Choroid plexus epithelial cell (primary cell): ENCODE data around the gene DYRK2.

Experiments
- DNase-seq: peaks from one replicate; pipeline ENCODE4 v3.0.0-alpha.2; 2010; ENCODE audit warnings: low read depth
- H3K4me3 ChIP-seq: 2 replicates; pipeline ENCODE4 v1.5.1; 2011; ENCODE audit warnings: low read depth, mild to moderate bottlenecking, control low read depth, low read length, moderate library complexity
- TF ChIP-seq, protein P1 (sequence below): conservative IDR thresholded peaks from 2 replicates; pipeline ENCODE4 v1.5.1; 2011; ENCODE audit warnings: low read depth, mild to moderate bottlenecking, control low read depth, inconsistent platforms, low read length, moderate library complexity

Gene DYRK2

DNA sequence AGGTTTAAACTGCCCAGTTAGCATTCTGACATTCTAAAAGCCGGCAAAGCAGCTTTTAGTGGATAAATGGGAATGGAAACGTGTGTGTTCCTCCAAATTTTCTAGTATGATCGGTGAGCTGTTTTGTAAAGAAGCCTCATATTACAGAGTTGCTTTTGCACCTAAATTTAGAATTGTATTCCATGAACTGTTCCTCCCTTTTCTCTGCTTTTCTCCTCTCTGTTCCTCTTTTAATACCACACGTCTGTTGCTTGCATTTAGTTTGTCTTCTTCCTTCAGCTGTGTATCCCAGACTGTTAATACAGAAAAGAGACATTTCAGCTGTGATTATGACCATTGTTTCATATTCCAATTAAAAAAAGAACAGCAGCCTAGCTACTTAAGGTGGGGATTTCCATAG lies 10.7 kb downstream of the DYRK2 start:
- TF ChIP-seq, protein P1, sequence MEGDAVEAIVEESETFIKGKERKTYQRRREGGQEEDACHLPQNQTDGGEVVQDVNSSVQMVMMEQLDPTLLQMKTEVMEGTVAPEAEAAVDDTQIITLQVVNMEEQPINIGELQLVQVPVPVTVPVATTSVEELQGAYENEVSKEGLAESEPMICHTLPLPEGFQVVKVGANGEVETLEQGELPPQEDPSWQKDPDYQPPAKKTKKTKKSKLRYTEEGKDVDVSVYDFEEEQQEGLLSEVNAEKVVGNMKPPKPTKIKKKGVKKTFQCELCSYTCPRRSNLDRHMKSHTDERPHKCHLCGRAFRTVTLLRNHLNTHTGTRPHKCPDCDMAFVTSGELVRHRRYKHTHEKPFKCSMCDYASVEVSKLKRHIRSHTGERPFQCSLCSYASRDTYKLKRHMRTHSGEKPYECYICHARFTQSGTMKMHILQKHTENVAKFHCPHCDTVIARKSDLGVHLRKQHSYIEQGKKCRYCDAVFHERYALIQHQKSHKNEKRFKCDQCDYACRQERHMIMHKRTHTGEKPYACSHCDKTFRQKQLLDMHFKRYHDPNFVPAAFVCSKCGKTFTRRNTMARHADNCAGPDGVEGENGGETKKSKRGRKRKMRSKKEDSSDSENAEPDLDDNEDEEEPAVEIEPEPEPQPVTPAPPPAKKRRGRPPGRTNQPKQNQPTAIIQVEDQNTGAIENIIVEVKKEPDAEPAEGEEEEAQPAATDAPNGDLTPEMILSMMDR = no peak
- DNase-seq = no peak
- no peak overlapping the region for H3K4me3 ChIP-seq

DNA sequence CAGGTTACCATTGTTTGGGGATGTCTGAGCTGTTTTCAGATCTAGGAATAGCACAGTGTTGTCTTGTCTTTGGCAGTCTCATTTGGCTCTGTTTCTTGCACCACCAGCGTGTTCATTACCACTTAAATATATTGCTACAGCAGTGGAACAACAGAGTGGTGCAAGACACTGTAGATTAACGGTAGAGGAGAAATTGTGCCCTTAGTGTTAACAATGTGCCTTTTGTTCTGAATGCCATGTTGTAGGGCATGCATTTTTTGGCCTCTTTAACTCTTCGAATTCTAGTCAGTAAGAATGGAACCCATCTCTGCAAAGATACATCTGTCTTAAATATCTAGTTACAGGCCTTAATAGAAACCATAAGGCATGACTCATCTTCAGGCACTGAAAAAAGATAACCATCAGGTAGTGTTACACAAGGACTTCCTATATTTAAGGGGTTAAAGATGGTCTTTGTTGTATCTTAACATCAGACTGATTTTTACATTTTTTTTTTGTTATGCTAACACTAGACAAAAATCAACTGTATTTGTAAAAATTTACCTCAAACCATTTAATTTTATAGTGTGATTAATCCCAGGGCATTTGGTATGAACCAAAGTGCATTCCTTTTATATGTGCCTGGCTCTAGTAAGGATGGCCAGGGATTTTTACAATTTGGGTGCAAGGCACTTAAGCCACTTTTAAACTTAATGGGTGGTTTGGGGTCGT lies 12.9 kb downstream of the DYRK2 start:
- TF ChIP-seq, protein P1 = no peak
- DNase-seq = peak; percentile 68
- H3K4me3 ChIP-seq = no peak overlapping the region

DNA sequence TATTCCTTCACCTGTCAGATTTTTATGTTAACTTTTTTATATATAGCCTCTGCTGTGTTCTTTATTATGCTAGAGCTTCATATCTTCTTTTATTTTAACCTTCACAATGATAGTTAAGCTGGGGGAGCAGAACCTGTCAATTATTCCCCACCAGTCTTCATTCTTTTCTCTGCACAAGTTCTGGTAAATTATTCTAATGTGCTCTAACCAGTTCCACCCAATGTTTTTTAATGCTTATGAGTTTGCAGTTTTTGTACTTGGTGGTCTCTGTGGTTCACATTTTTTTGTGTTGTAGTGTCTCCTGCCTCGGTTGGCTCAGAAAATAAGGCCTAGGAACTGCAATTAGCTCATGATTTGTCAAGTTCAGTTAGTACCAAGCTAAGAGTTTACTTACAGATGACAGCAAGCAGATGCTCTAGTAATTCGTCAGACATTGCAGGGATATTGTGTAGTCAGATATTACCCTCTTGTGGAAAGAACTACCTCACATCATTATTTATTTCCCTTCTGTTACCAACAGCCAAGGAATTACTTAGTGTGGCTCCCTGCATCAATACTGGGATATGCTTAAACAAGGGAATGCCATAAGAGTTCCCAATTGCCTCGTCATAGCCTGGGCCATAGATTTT lies 14.5 kb downstream of the DYRK2 start:
- no peak for DNase-seq
- TF ChIP-seq, protein P1 = no peak
- H3K4me3 ChIP-seq = no peak overlapping the region

DNA sequence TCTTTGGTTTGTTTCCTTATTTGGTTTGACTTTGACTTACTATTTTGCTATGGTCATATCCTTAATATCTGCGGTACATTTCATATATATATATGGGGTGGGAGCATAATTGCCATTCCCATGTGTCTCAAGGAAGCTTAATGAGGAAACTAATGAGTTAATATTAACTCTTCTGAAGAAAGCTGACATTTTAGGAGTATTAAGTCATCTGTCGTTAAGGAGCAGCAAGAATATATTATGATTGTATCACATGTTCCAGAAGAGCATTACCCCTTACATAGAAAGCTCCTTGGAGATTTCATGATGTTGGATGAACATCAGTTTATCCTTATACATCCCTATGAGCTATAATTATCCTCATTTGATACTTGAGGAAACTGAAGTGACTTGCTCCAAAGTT lies 15.6 kb downstream of the DYRK2 start:
- no peak for DNase-seq
- H3K4me3 ChIP-seq = no peak overlapping the region
- TF ChIP-seq, protein P1 = no peak

DNA sequence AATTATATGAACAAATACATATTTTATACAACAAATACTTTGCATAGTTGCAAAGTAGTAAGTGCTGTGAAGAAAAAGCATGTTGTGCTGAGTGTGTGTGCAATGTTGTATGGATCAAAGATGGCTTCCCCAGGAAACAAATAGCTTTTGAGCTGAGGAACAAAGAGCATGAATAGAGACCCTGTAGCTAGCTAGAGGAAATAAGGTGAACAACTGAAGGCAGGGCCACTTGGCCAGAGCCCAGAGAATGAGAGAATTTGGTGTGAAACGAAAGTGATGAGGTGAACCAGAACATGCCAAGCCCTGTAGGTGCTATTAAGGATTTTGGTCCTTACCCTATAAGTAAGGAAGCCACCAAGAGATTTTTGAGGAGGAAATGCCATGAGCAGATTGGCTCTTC lies 17.1 kb downstream of the DYRK2 start:
- TF ChIP-seq, protein P1 = no peak
- DNase-seq = no peak

DNA sequence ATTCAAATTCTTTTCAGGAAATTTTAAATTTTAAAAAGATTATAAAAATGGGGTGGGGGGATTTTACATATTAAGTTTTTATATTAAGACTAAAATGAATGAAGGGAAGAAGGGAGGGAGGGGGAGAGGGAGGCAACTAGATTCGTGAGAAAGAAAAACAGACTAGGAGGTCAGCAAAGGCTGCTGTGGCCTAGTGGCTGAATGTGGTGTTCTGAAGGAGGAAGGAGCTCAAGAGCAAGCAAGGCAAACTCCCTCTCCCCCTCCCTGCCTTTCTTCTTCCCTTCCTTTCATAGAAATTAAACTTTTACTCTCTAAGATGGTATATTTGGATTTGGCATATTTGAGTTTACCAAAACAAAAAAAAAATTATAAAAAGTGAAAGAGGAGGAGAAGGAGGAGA lies 18.1 kb downstream of the DYRK2 start:
- no peak overlapping the region for H3K4me3 ChIP-seq
- DNase-seq = no peak
- TF ChIP-seq, protein P1 = peak; percentile 6

More for the DNA sequence above, 17.1 kb downstream of the DYRK2 start:
- H3K4me3 ChIP-seq = no peak overlapping the region
